Adrenal gland (tissue), 5 donors: ENCODE measurements around the gene PRLR.

Experiments
- POLR2A ChIP-seq, 2 donors: fragments of 450-650 bp; IDR thresholded peaks; one replicate each; pipeline ENCODE4 v1.6.1; 2017; ENCODE audit warnings: antibody characterized with exemption in 2 of 2, mild to moderate bottlenecking in 2 of 2, moderate library complexity in 1 of 2
- TF ChIP-seq, protein P1 (sequence below), 6 experiments: fragments of 450-650 bp in 4 of 6; fragments of 200-600 bp in 2 of 6; sonication (generic) in 1 of 6; IDR thresholded peaks; 1 replicate in 5 of 6; 2 replicates in 1 of 6; pipeline versions ENCODE4 v1.5.1 to v1.8.0; 2016 to 2021; ENCODE audit warnings: antibody characterized with exemption in 6 of 6, mild to moderate bottlenecking in 2 of 6, moderate library complexity in 1 of 6
- donor health status: DM: no; HTN: no; CAD: no.

DNA sequence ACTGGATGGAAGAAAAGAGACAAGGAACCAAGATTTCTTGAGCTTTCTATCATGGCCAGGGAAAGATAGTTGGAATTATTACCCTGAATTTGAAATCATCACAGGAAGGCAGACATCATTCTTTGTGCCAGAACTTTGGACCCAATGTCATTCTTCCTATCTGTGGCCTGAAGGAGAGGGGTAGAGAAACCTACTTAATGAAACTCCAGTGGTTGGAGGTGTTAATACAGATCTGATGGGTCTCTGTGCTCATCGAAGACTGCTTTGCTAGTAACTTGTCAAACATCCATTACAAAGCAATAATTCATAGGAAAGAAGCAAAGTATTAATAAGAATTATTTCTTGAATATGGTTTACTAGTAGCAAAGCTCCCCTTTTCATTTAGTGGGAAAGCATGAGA is 26.9 kb downstream of the PRLR start:
- TF ChIP-seq, protein P1, sequence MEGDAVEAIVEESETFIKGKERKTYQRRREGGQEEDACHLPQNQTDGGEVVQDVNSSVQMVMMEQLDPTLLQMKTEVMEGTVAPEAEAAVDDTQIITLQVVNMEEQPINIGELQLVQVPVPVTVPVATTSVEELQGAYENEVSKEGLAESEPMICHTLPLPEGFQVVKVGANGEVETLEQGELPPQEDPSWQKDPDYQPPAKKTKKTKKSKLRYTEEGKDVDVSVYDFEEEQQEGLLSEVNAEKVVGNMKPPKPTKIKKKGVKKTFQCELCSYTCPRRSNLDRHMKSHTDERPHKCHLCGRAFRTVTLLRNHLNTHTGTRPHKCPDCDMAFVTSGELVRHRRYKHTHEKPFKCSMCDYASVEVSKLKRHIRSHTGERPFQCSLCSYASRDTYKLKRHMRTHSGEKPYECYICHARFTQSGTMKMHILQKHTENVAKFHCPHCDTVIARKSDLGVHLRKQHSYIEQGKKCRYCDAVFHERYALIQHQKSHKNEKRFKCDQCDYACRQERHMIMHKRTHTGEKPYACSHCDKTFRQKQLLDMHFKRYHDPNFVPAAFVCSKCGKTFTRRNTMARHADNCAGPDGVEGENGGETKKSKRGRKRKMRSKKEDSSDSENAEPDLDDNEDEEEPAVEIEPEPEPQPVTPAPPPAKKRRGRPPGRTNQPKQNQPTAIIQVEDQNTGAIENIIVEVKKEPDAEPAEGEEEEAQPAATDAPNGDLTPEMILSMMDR (IDR thresholded peaks at IDR 0.05): no peak
- no peak for TF ChIP-seq POLR2A (IDR thresholded peaks at IDR 0.05)
